T-helper 17 cell (primary cell): Measurements from ENCODE around the gene MPP2. TPM values are rescaled to one million over a fixed set of nuclear protein-coding genes. Genes with fewer than 3 reads are reported as not detected.

Experiments
- ATAC-seq: fragments of 150-1000 bp; cut with Tn5 transposase; 2 replicates; pipeline ENCODE4 v1.10.0; 2021; ENCODE audit warnings: mild to moderate bottlenecking, moderate library complexity
- DNase-seq, 3 donors: peaks; one replicate each; pipeline versions ENCODE4 v3.0.0 to v3.0.0-alpha.2; 2020 to 2021
- H3K9me3 ChIP-seq: one replicate; pipeline ENCODE4 v1.7.0; 2013; ENCODE audit warnings: low read length, mild to moderate bottlenecking; ENCODE audit not compliant: control insufficient read depth, poor library complexity, severe bottlenecking
- H3K27ac Mint-ChIP-seq: one replicate; pipeline ENCODE4 v1.8.0; 2022; ENCODE audit warnings: mild to moderate bottlenecking, moderate library complexity, mixed read lengths
- H3K27me3 Mint-ChIP-seq: one replicate; pipeline ENCODE4 v1.8.0; 2022; ENCODE audit warnings: mixed read lengths
- H3K36me3 Mint-ChIP-seq: one replicate; pipeline ENCODE4 v1.8.0; 2022; ENCODE audit warnings: low read depth, mixed read lengths
- H3K4me1 Mint-ChIP-seq: one replicate; pipeline ENCODE4 v1.8.0; 2022; ENCODE audit warnings: mild to moderate bottlenecking, mixed read lengths
- H3K4me3 Mint-ChIP-seq: one replicate; pipeline ENCODE4 v1.8.0; 2022; ENCODE audit warnings: mild to moderate bottlenecking, moderate library complexity, mixed read lengths
- total RNA-seq, 4 donors: library from RNA in 2 of 4; stranded (reverse) in 2 of 4; gene quantifications; one replicate each; pipeline ENCODE4 v1.2.3 and lab custom pipeline; 2022 to 2026

The MPP2 gene
- total RNA-seq, 2 donors from 2014 or later, result 1.5 to 2.2 TPM

DNA sequence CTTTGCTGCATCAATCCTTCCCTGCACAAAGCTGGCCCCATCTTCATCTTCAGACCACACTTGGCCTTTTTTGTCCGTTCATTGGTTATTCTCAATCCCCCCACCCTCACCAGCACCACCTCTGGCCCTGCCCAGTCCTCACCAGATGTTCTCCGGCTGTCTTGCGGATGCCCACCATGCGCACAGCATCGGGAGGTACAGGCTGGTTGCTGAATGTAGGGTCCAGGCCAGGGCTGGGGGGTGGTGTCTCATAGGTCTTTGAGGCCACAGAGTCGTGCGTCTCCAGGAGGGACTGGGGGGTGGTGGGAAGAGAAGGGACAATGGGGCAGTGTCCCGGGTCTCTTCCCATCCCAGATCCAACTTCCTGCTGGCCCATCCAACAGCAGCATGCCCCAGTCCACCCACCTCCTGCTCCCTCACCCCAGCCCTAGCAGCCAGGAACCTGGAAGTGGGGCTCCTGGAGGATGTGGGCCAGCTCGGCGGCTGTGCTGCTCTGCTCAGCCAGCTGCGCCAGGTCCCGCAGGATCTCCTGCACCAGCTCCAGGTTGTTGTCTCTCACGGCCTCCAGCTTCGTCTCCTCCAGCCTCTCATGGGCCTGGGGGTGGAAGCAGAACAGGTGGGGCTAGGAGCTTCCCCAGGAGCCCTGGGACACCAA lies 24.4 kb downstream of the MPP2 start:
- peaks cover 9% of the 10 kb centered on the region for H3K4me1 Mint-ChIP-seq
- ATAC-seq, result no peak

DNA sequence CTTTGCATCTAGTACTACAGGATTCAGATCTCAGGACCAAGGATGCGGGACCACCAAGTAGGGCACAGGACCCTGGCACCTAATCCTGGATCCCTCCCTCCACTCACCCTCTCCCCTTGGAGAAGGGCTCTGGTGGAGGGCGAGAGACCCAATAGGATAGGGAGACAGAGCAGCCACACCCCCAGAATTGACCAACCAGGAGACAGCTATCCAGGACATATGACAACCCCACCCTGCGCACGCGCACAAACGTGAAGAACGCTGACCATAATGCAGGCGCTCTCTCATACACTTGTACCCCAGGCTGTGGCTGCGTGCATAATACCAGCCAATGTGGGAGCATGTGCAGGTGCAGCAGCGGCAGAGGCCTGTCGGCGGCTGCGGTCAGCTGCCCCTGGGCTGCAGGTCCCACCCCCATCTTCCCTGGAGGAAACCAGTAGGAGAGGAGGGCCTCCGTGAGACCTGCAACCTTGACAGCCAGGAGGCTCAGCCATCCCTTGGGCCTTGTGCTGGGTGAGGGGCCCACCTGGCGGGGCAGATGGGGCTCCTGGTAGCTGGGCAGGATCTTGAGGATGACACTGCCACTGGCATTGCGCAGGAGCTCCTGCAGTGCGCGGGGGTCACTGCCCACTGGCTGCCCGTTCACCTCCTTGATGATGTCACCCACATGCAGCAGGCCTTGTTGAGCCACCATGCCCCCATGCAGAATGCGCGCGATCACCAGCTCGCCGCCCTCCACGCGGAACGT lies 25.4 kb downstream of the MPP2 start:
- Mint-ChIP-seq H3K4me3 (no peak overlapping the region), H3K27ac (no peak overlapping the region), H3K27me3 (peaks cover 21% of the 10 kb centered on the region), H3K36me3 (no peaks in the 10 kb centered on the region), H3K4me1 (peaks cover 9% of the 10 kb centered on the region)
- no peaks in the 10 kb centered on the region for H3K9me3 ChIP-seq
- ATAC-seq, result no peak
- DNase-seq, result no peak

More for the DNA sequence above, 24.4 kb downstream of the MPP2 start:
- Mint-ChIP-seq H3K36me3 (no peaks in the 10 kb centered on the region), H3K27me3 (peaks cover 21% of the 10 kb centered on the region), H3K4me3 (no peak overlapping the region), H3K27ac (no peak overlapping the region)
- H3K9me3 ChIP-seq, result no peaks in the 10 kb centered on the region
- DNase-seq, result no peak

DNA sequence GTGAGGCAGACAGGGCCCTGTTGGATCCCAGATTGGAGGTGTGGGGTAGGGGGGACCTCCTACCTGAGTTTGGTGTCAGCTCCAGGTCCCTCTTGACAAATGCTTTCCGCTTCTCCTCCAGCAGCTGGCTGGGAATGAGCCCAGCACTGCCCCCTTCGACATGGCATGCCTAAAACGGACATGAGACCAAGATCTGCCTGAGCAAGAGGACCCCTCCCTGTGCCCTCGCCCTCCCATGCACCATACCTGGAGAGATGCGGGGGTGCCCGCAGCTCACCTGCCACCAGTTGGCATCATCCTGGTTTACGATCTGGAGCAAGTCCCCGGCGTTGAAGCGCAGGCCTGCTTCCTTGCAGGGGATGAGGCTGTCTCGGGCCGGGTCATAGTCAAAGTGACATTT lies 26.2 kb downstream of the MPP2 start:
- Mint-ChIP-seq H3K4me1 (peaks cover 9% of the 10 kb centered on the region), H3K36me3 (no peaks in the 10 kb centered on the region), H3K27ac (no peak overlapping the region), H3K4me3 (no peak overlapping the region), H3K27me3 (peaks cover 21% of the 10 kb centered on the region)
- H3K9me3 ChIP-seq, result no peaks in the 10 kb centered on the region
- DNase-seq (no peak), ATAC-seq (no peak)

DNA sequence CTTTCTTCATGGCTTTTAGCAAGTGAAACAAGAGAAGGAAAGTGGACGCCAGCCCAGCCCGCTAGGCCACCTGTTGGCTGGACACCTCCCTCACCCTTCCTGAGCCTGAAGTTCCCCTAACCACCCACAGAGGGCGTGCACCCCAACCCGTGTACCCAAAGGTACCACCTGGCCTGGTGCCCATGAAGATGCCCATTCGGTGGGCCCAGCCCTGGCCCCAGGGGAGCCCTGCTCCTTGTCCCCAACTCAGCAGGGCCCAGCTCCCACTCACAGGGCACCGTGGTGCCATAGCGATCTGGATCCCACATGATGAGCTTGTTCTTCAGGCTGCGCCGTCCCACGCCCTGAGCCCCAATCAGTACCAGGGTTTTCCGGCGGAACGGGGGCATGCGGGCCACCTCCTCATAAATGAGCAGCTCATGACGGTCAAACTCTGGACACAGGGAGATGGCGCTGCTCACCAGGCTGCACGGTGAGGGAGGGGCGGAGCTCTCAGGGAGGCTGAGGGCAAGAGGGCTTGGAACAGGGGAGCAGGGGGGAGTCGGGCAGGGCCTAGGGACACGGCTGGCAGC lies 26.8 kb downstream of the MPP2 start:
- Mint-ChIP-seq H3K4me3 (no peak overlapping the region), H3K27me3 (peaks cover 21% of the 10 kb centered on the region), H3K4me1 (peaks cover 9% of the 10 kb centered on the region), H3K36me3 (no peaks in the 10 kb centered on the region), H3K27ac (no peak overlapping the region)
- H3K9me3 ChIP-seq, result no peaks in the 10 kb centered on the region
- ATAC-seq, result peak; percentile 61
- DNase-seq, result peak in 2 of 3 donors; percentile 15 to 25

DNA sequence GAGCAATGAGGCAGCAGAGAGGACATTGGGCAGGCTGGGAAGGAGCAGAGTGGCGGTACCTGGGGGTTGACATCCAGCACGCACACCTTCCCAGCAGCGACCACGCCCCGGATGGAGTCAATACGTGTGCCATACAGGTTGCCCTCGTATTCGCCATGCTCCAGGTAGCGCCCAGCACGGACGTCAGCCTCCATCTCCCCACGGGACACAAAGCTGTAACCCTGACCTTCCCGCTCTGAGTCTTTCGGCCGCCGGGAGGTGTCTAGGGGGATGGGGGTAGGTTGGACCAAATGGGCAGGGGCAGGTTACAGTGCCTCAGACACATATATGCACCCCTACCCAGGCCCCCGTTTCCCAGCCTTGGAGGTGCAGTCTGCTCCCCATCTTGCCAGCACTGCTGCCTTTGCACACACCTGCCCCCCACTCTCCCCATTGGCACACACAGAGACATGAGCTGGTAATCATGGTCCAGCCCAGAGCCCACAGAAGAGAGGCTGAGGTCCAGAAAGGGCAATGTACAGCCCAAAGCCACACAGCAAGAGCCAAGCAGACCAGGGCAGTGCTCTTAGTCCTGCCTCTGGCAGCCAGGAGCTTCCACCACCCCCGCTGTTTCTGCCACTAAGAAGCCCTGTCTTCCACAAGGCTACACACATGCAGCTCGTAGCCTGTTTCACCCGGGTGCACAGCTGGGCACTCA lies 27.5 kb downstream of the MPP2 start:
- Mint-ChIP-seq H3K27ac (no peak overlapping the region), H3K4me1 (peaks cover 6% of the 10 kb centered on the region), H3K27me3 (peaks cover 21% of the 10 kb centered on the region), H3K4me3 (no peak overlapping the region), H3K36me3 (no peaks in the 10 kb centered on the region)
- ATAC-seq (no peak), DNase-seq (no peak)
- H3K9me3 ChIP-seq, result no peaks in the 10 kb centered on the region

DNA sequence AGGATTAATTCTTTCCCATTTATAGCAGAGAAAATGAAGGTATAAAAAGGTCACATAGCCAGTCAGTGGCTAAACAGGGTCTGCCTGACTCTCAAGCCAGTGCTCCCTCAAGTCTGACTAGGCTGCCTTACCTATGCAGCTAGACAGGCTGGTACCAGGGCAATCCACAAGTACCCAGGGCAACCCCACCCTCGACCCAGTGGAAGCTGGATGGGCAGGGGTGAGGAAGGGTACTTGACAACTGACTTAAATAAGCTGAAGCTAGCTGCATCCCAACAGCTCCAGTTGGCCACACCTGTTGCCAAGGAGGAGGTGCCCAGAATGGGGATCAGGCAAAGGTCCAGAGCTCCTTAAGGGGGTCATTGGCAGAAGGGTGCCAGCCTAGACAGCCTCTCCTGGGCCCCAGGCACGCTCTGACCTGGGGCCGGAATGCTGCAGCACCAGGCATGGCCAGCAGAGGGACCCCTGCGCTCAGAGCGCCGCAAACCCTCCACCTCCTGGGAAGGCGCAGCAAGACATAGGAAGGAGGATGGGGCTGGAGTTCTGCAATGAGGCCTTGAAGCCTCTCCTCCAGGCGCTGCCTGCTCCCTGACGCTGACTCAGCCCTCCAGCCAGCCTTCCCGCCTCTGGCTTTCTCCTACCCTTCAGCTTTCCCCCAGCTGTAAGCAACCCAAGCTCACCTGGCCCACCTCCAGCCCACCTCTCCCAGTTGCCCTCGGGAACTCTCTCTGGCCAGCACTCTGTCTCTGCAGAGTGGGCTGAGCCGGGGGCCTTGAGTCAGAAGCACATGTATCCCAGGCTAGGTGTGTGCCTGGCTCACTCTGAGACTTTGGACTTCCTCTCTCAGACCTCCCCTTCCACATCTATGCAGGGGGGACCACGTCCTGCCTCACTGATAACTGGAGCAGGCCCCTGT lies 28.8 kb downstream of the MPP2 start:
- Mint-ChIP-seq H3K27me3 (peaks cover 27% of the 10 kb centered on the region), H3K27ac (no peak overlapping the region), H3K4me3 (no peak overlapping the region), H3K4me1 (peaks cover 6% of the 10 kb centered on the region), H3K36me3 (no peaks in the 10 kb centered on the region)
- peak; percentile 39 to 61 (median 51) for DNase-seq
- no peaks in the 10 kb centered on the region for H3K9me3 ChIP-seq
- ATAC-seq, result peak; percentile 89

DNA sequence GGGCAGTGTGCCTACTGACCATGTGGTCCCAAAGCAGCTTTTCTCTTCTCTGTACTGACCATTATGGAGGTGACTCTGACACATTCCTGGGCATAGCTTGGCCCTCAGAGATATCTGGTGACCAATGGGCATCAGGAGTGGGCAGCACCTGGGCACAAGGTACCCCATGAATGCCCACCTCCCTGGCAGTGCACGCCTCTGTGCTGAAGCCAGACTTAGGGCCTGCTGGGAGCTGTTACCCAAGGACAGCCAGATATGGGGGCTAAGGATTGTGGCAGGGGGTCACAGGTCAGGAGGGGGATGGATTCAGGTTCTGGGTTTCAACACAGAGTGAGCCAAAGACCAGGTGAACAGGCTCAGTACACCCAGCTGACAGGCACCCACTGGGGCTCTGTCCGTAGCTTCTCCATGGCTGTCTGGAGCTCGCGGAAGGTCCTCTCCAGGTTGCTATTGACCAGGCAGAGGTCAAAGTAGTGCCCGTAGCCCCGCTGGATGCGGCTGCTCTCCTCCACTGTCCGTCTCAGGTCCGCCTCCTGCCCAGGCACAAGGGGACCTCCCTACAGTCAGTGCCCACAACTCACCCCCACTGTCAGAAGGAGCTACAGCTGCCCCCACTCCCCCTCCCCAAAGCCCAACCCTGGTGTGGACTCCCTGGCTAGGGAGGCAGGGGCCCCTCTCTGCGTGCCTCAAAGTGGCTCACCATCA lies 29.7 kb downstream of the MPP2 start:
- H3K36me3 Mint-ChIP-seq, result no peaks in the 10 kb centered on the region
- peaks cover 6% of the 10 kb centered on the region for H3K4me1 Mint-ChIP-seq
- DNase-seq (no peak), ATAC-seq (no peak)
- H3K27me3 Mint-ChIP-seq, result peaks cover 31% of the 10 kb centered on the region
- no peaks in the 10 kb centered on the region for H3K9me3 ChIP-seq
- no peak overlapping the region for H3K4me3 Mint-ChIP-seq
- no peak overlapping the region for H3K27ac Mint-ChIP-seq

DNA sequence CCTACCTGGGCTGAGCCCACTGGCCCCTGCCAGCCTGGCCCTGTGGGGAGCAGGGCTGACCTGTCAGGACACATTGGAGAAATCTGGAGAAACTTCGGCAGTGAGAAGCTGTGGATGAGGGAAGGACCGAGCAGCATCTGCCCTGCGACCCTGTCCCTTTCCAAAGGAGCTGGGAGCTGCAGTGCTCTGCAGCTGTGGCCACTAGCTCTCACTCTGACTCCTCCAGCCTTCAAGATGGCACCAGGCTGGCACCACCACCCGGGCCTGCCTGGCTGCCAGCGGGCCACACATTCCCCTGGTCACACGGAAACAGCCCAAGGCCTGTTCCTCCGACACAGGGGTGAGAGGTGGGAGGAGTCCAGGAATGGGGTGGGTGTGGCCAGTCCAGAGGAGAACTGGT lies 30.3 kb downstream of the MPP2 start:
- peaks cover 37% of the 10 kb centered on the region for H3K27me3 Mint-ChIP-seq

DNA sequence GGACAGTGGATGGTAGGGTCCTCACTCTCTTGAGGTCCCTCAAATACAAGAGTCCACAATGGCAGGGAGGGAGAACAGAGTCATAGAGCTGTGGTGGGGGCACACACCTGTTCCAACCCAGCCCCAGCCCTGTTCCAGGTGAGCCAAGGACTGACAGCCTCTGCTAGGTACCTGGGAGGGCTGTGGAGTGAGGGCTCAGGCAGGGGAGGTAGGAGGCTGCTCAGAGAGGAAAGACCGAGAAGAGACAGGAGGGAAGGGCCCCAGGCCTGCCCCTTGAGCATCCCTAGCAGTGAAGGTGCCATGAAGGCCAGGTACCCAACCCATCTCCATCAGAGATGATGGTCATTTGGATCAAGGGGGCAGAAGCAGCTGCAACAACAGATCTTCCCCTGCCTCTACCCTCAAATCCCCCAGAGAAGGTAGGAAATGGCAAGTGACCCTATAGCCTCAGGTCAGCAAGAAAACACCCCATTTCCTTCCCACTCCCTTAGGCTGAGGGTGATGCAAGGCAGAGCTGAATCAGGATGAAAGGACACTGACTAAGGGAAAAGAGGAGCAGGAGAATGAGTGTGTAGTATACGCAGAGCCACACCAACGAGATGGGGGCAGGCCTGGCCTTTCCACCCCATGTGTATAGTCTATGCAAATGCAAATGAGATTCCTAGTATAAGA lies 31.7 kb downstream of the MPP2 start:
- peaks cover 2% of the 10 kb centered on the region for H3K36me3 Mint-ChIP-seq
- H3K27ac Mint-ChIP-seq, result no peak overlapping the region
- no peak for ATAC-seq
- peaks cover 6% of the 10 kb centered on the region for H3K4me1 Mint-ChIP-seq
- DNase-seq, result no peak
- H3K4me3 Mint-ChIP-seq, result no peak overlapping the region
- H3K27me3 Mint-ChIP-seq, result peaks cover 50% of the 10 kb centered on the region
- no peaks in the 10 kb centered on the region for H3K9me3 ChIP-seq

More for the DNA sequence above, 30.3 kb downstream of the MPP2 start:
- no peak overlapping the region for H3K4me3 Mint-ChIP-seq
- no peaks in the 10 kb centered on the region for H3K9me3 ChIP-seq
- H3K27ac Mint-ChIP-seq, result no peak overlapping the region
- H3K4me1 Mint-ChIP-seq, result peaks cover 6% of the 10 kb centered on the region
- DNase-seq, result no peak
- H3K36me3 Mint-ChIP-seq, result peaks cover 2% of the 10 kb centered on the region
- ATAC-seq, result no peak

DNA sequence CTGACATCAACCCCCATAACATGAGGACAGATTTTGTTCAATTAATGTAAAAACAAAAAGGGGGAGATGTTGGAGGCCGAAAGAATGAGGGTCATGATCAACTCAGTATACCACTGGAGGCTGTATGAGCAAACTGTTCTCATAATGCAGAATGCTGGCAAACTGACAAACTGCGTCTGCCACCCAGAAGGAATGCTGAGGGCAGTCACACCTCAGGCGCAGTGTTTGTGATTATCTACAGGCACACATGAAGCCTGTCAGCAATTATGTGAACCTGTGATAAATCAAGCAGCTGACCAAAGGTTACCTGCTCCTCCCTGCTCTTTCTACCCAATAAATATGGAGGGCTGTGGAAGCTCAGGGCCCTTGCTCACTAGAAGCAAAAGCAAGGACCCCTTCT lies 33.0 kb downstream of the MPP2 start:
- ATAC-seq (no peak), DNase-seq (no peak)
- peaks cover 58% of the 10 kb centered on the region for H3K27me3 Mint-ChIP-seq
- peaks cover 4% of the 10 kb centered on the region for H3K4me1 Mint-ChIP-seq
- H3K4me3 Mint-ChIP-seq, result no peak overlapping the region
- H3K27ac Mint-ChIP-seq, result no peak overlapping the region
- no peaks in the 10 kb centered on the region for H3K9me3 ChIP-seq
- H3K36me3 Mint-ChIP-seq, result peaks cover 2% of the 10 kb centered on the region

DNA sequence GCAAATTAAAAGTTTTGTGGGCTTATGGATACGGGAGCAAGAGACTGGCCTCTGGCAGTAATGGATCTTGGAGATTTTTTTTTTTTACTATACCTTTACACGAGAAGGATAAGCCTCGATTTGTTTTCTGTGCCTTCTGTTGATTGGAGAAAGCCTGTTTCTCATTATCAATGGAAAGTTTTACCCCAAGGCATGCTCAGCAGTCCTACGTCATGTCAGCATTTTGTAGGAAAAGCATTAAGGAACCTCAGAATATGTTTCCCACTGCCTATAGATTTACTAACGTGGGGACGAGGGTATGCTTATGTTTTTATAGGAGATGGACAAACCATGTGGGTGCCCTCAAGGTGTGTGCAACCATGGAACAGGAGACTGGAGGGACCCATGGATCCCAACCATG lies 33.5 kb downstream of the MPP2 start:
- H3K27ac Mint-ChIP-seq, result no peak overlapping the region
- no peaks in the 10 kb centered on the region for H3K9me3 ChIP-seq
- H3K4me1 Mint-ChIP-seq, result peaks cover 3% of the 10 kb centered on the region
- H3K4me3 Mint-ChIP-seq, result no peak overlapping the region
- peaks cover 2% of the 10 kb centered on the region for H3K36me3 Mint-ChIP-seq
- ATAC-seq (no peak), DNase-seq (no peak)
- peaks cover 54% of the 10 kb centered on the region for H3K27me3 Mint-ChIP-seq

DNA sequence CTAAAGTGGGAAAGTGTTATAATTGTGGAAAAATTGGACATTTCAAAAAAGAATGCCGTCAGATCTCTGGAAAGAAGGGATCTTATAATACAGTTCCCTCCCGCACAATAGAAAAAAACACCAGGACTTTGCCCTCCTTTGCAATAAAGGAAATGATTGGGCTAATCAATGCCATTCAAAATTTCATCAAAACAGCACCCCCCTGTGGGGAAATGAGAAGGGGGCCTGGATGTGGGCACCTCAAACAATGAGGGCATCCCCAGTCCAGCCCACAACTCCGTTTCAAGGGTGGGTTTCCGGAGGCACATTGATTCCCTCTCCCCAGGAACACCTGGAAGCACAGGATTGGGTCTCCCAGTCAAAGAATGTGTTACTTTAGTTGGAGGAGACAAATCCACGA lies 34.2 kb downstream of the MPP2 start:
- ATAC-seq (no peak), DNase-seq (no peak)
- Mint-ChIP-seq H3K27me3 (peaks cover 51% of the 10 kb centered on the region), H3K36me3 (peaks cover 2% of the 10 kb centered on the region), H3K4me1 (no peaks in the 10 kb centered on the region), H3K4me3 (no peak overlapping the region), H3K27ac (no peak overlapping the region)
- H3K9me3 ChIP-seq, result no peaks in the 10 kb centered on the region
